ENCODE results near the gene THRSP.

THRSP gene

GRCh38 chr11:78100261-78100660, 36.6 kb downstream of the THRSP start:
- no peak for DNase-seq

- DNase-seq = no peak
Measured at GRCh38 chr11:78100676-78101472, 37.2 kb downstream of the THRSP start.

- no peak for DNase-seq
Measured at GRCh38 chr11:78109081-78110015, 45.7 kb downstream of the THRSP start.

GRCh38 chr11:78110351-78110750, 46.7 kb downstream of the THRSP start:
- no peak for DNase-seq

- DNase-seq = no peak
Measured at GRCh38 chr11:78110830-78111229, 47.2 kb downstream of the THRSP start.

- DNase-seq = no peak
Measured at GRCh38 chr11:78111298-78111697, 47.6 kb downstream of the THRSP start.

GRCh38 chr11:78112582-78113275, 49.1 kb downstream of the THRSP start:
- DNase-seq = no peak

All from CD4-positive, alpha-beta T cell treated with Interferon alpha-2 for 1 hour (primary cell).